H9 (cell line): ENCODE results near the gene RBM5. TPM values are rescaled to one million over a fixed set of nuclear protein-coding genes. Genes with fewer than 3 reads are reported as not detected.

ENCODE experiments used
- DNase-seq: peaks from one replicate; pipeline ENCODE4 v3.0.0-alpha.2; 2017
- H2AFZ ChIP-seq: one replicate; pipeline ENCODE4 v1.6.1; 2013; ENCODE audit warnings: mild to moderate bottlenecking, low read length, control low read depth, moderate library complexity
- H2AK5ac ChIP-seq: 2 replicates; pipeline ENCODE4 v1.6.1; 2013; ENCODE audit warnings: low read length, control low read depth, mixed read lengths; ENCODE audit not compliant: insufficient read length
- H2BK120ac ChIP-seq: one replicate; pipeline ENCODE4 v1.6.1; 2013; ENCODE audit warnings: low read depth, mild to moderate bottlenecking, low read length, control low read depth, inconsistent platforms; ENCODE audit not compliant: poor library complexity, severe bottlenecking
- H2BK12ac ChIP-seq: 2 replicates; pipeline ENCODE4 v1.6.1; 2013; ENCODE audit warnings: low read length, control low read depth, mixed read lengths, low read depth; ENCODE audit not compliant: insufficient read length
- H2BK15ac ChIP-seq: 2 replicates; pipeline ENCODE4 v1.6.1; 2013; ENCODE audit warnings: low read depth, low read length, control low read depth
- H2BK20ac ChIP-seq: one replicate; pipeline ENCODE4 v1.6.1; 2013; ENCODE audit warnings: low read depth, mild to moderate bottlenecking, low read length, control low read depth, inconsistent platforms; ENCODE audit not compliant: poor library complexity, severe bottlenecking
- H2BK5ac ChIP-seq: 2 replicates; pipeline ENCODE4 v1.6.1; 2013; ENCODE audit warnings: low read length, control low read depth, mixed read lengths; ENCODE audit not compliant: insufficient read length
- H3K14ac ChIP-seq: 2 replicates; pipeline ENCODE4 v1.6.1; 2013; ENCODE audit warnings: low read length, control low read depth; ENCODE audit not compliant: insufficient read depth
- H3K18ac ChIP-seq: 2 replicates; pipeline ENCODE4 v1.6.1; 2013; ENCODE audit warnings: low read depth, mild to moderate bottlenecking, mixed read lengths, low read length, control low read depth; ENCODE audit not compliant: insufficient read length
- H3K23ac ChIP-seq: 2 replicates; pipeline ENCODE4 v1.6.1; 2013; ENCODE audit warnings: low read length, control low read depth, mixed read lengths, low read depth; ENCODE audit not compliant: insufficient read length
- H3K23me2 ChIP-seq: 2 replicates; pipeline ENCODE4 v1.6.1; 2013; ENCODE audit warnings: low read depth, mild to moderate bottlenecking, mixed read lengths, low read length, control low read depth; ENCODE audit not compliant: insufficient read length, poor library complexity, severe bottlenecking
- H3K27ac ChIP-seq: 2 replicates; pipeline ENCODE4 v1.5.1; 2013; ENCODE audit warnings: low read length, control low read depth, mixed read lengths, low read depth; ENCODE audit not compliant: insufficient read length
- H3K27me3 ChIP-seq: 2 replicates; pipeline ENCODE4 v1.6.1; 2013; ENCODE audit warnings: low read length, control low read depth, inconsistent platforms; ENCODE audit not compliant: insufficient read depth
- H3K4ac ChIP-seq: 2 replicates; pipeline ENCODE4 v1.6.1; 2013; ENCODE audit warnings: low read depth, mild to moderate bottlenecking, control low read depth, inconsistent platforms, low read length, moderate library complexity
- H3K4me1 ChIP-seq: 2 replicates; pipeline ENCODE4 v1.6.1; 2013; ENCODE audit warnings: low read length, control low read depth, inconsistent platforms; ENCODE audit not compliant: insufficient read depth
- H3K4me2 ChIP-seq: 2 replicates; pipeline ENCODE4 v1.6.1; 2013; ENCODE audit warnings: low read length, control low read depth, mixed read lengths; ENCODE audit not compliant: insufficient read length, insufficient read depth
- H3K56ac ChIP-seq: 2 replicates; pipeline ENCODE4 v1.6.1; 2013; ENCODE audit warnings: low read depth, mild to moderate bottlenecking, mixed read lengths, low read length, control low read depth; ENCODE audit not compliant: insufficient read length
- H3K79me1 ChIP-seq: 2 replicates; pipeline ENCODE4 v1.6.1; 2013; ENCODE audit warnings: low read depth, mild to moderate bottlenecking, moderate library complexity, low read length, control low read depth, inconsistent platforms; ENCODE audit not compliant: insufficient read depth, poor library complexity, severe bottlenecking
- H3K79me2 ChIP-seq: 2 replicates; pipeline ENCODE4 v1.6.1; 2013; ENCODE audit warnings: low read length, control low read depth, inconsistent platforms; ENCODE audit not compliant: insufficient read depth
- H3K9ac ChIP-seq: 2 replicates; pipeline ENCODE4 v1.6.1; 2013; ENCODE audit warnings: low read length, control low read depth, mixed read lengths; ENCODE audit not compliant: insufficient read length; ENCODE audit errors: extremely low read depth
- H3K9me3 ChIP-seq: one replicate; pipeline ENCODE4 v1.6.1; 2013; ENCODE audit warnings: low read depth, low read length, inconsistent platforms; ENCODE audit not compliant: control insufficient read depth
- H3T11ph ChIP-seq: one replicate; pipeline ENCODE4 v1.6.1; 2013; ENCODE audit warnings: mild to moderate bottlenecking, low read length, control low read depth, inconsistent platforms
- H4K20me1 ChIP-seq: one replicate; pipeline ENCODE4 v1.6.1; 2013; ENCODE audit not compliant: control insufficient read depth, insufficient read length, insufficient read depth
- H4K5ac ChIP-seq: 2 replicates; pipeline ENCODE4 v1.6.1; 2013; ENCODE audit warnings: low read depth, mild to moderate bottlenecking, mixed read lengths, low read length, control low read depth; ENCODE audit not compliant: insufficient read length
- H4K8ac ChIP-seq: replicated peaks from 2 replicates; pipeline ENCODE4 v1.6.1; 2013; ENCODE audit warnings: low read length, control low read depth, mixed read lengths, low read depth; ENCODE audit not compliant: insufficient read length
- H4K91ac ChIP-seq: 2 replicates; pipeline ENCODE4 v1.6.1; 2013; ENCODE audit warnings: low read depth, mild to moderate bottlenecking, moderate library complexity, mixed read lengths, low read length, control low read depth; ENCODE audit not compliant: insufficient read length
- H3K27ac Mint-ChIP-seq, 3 experiments: 2 replicates in 2 of 3; 3 replicates in 1 of 3; pipeline ENCODE4 v1.8.0; 2020 to 2021; ENCODE audit warnings: mixed read lengths in 3 of 3, mild to moderate bottlenecking in 1 of 3, moderate library complexity in 1 of 3
- H3K27me3 Mint-ChIP-seq: 2 replicates; pipeline ENCODE4 v1.8.0; 2021; ENCODE audit warnings: low read depth, mild to moderate bottlenecking, moderate library complexity, mixed read lengths
- H3K36me3 Mint-ChIP-seq, 3 experiments: 2 replicates in 2 of 3; 3 replicates in 1 of 3; pipeline ENCODE4 v1.8.0; 2020 to 2021; ENCODE audit warnings: low read depth in 3 of 3, mixed read lengths in 3 of 3; ENCODE audit not compliant: insufficient read depth in 1 of 3
- H3K4me1 Mint-ChIP-seq, 2 experiments: 2 replicates each; pipeline ENCODE4 v1.8.0; 2020; ENCODE audit warnings: mixed read lengths in 2 of 2
- H3K4me3 Mint-ChIP-seq, 2 experiments: 2 replicates in 1 of 2; 3 replicates in 1 of 2; pipeline ENCODE4 v1.8.0; 2020 to 2021; ENCODE audit warnings: mild to moderate bottlenecking in 2 of 2, mixed read lengths in 2 of 2, moderate library complexity in 1 of 2
- H3K9me3 Mint-ChIP-seq, 2 experiments: 2 replicates in 1 of 2; 3 replicates in 1 of 2; pipeline ENCODE4 v1.8.0; 2020; ENCODE audit warnings: mild to moderate bottlenecking in 2 of 2, mixed read lengths in 2 of 2, moderate library complexity in 1 of 2
- CTCF ChIP-seq: fragments of 200-600 bp; sonication (generic); conservative IDR thresholded peaks from 3 replicates; pipeline ENCODE4 v1.8.0; 2021; ENCODE audit warnings: antibody characterized with exemption, mild to moderate bottlenecking
- WGBS: extraction: QIAGEN DNeasy Blood & Tissue Kit; methylation state at CpG from one replicate; pipeline ENCODE4 v1.1.7; 2013; ENCODE audit warnings: missing lambda C conversion rate, low lambda C conversion rate, mixed read lengths; ENCODE audit not compliant: insufficient read length; ENCODE audit errors: extremely low coverage; 5-methylcytosine and 5-hydroxymethylcytosine counted together
- total RNA-seq: library from RNA; stranded (reverse); gene quantifications from 2 replicates; pipeline ENCODE4 v1.2.1, GENCODE V29; 2021

Gene RBM5
- total RNA-seq, 1 experiment from 2014 or later, result 123 TPM

GRCh38 chr3:50047426-50047825 is 41.3 kb upstream of the RBM5 start:
- no peaks in the 10 kb centered on the region for H3K4me1 Mint-ChIP-seq

More at GRCh38 chr3:50047426-50047825, 41.3 kb upstream of the RBM5 start:
- Histone ChIP-seq H2BK20ac (no peak overlapping the region), H3K79me2 (no peaks in the 10 kb centered on the region), H2AFZ (no peak overlapping the region), H4K20me1 (no peaks in the 10 kb centered on the region), H3K18ac (no peak overlapping the region), H3T11ph (no peak overlapping the region), H3K23ac (no peak overlapping the region), H4K91ac (no peak overlapping the region), H3K56ac (no peak overlapping the region), H2BK120ac (no peak overlapping the region), H2BK12ac (no peak overlapping the region), H3K79me1 (no peaks in the 10 kb centered on the region), H3K4me2 (no peak overlapping the region), H2BK15ac (no peak overlapping the region), H3K9ac (no peak overlapping the region), H2BK5ac (no peak overlapping the region), H2AK5ac (no peak overlapping the region), H4K5ac (no peak overlapping the region), H3K27ac (no peak overlapping the region), H3K9me3 (no peaks in the 10 kb centered on the region), H4K8ac (no peak overlapping the region), H3K23me2 (no peaks in the 10 kb centered on the region), H3K14ac (no peak overlapping the region), H3K27me3 (no peaks in the 10 kb centered on the region), H3K4me1 (no peaks in the 10 kb centered on the region), H3K4ac (no peak overlapping the region)
- no peak for TF ChIP-seq CTCF
- no peaks in the 10 kb centered on the region for H3K9me3 Mint-ChIP-seq
- H3K27ac Mint-ChIP-seq, result peak overlapping the region in 1 of 3 experiments; percentile 49; a peak in 1 of 7 replicates
- H3K36me3 Mint-ChIP-seq, result peaks cover 15 to 39% (median 26%) of the 10 kb centered on the region in 3 experiments; a peak in 6 of 7 replicates
- no peak for DNase-seq
- no CpG with 5 or more reads among the region's 4 CpGs for WGBS
- H3K27me3 Mint-ChIP-seq, result no peaks in the 10 kb centered on the region
- no peak overlapping the region for H3K4me3 Mint-ChIP-seq
